CD4-positive, alpha-beta T cell (primary cell): ENCODE measurements around the gene CYP4X1. TPM values are rescaled to one million over a fixed set of nuclear protein-coding genes. Genes with fewer than 3 reads are reported as not detected.

ENCODE experiments used
- ATAC-seq: fragments of 200-7000 bp; cut with Tn5 transposase; one replicate; pipeline ENCODE4 v1.10.0; 2022; ENCODE audit warnings: mild to moderate bottlenecking; ENCODE audit not compliant: poor library complexity
- CTCF ChIA-PET: fragments of 350-600 bp; sonication (Branson Sonifier 250); formaldehyde crosslinking; loops from one replicate; lab custom pipeline; 2021; ENCODE audit warnings: antibody characterized with exemption, inconsistent platforms; lab: Charles Lee
- POLR2A ChIA-PET: fragments of 350-600 bp; sonication (Branson Sonifier 250); formaldehyde crosslinking; loops from one replicate; lab custom pipeline; 2021; ENCODE audit warnings: antibody characterized with exemption, inconsistent platforms; lab: Charles Lee
- DNase-seq, 14 experiments: peaks; one replicate each; pipeline ENCODE4 v3.0.0-alpha.2; 2013 to 2020; ENCODE audit warnings: mixed read lengths in 2 of 14
- H3K27ac ChIP-seq, 2 donors: one replicate each; pipeline versions ENCODE4 v1.5.1 to v1.7.0; 2013; ENCODE audit warnings: low read length in 2 of 2, low read depth in 1 of 2, mild to moderate bottlenecking in 1 of 2
- H3K27me3 ChIP-seq, 2 experiments: 1 replicate in 1 of 2; 2 replicates in 1 of 2; pipeline versions ENCODE4 v1.6.1 to v1.7.0; 2013; ENCODE audit warnings: low read length in 2 of 2, control low read depth in 1 of 2, mild to moderate bottlenecking in 1 of 2, moderate library complexity in 1 of 2; ENCODE audit not compliant: insufficient read depth in 2 of 2, control insufficient read depth in 1 of 2
- H3K36me3 ChIP-seq: one replicate; pipeline ENCODE4 v1.6.1; 2013; ENCODE audit warnings: low read length, control low read depth; ENCODE audit not compliant: insufficient read depth
- H3K4me1 ChIP-seq: one replicate; pipeline ENCODE4 v1.6.1; 2013; ENCODE audit warnings: low read length, control low read depth; ENCODE audit not compliant: insufficient read depth
- H3K4me3 ChIP-seq: one replicate; pipeline ENCODE4 v1.5.1; 2013; ENCODE audit warnings: mild to moderate bottlenecking, low read length, moderate library complexity
- H3K9me3 ChIP-seq, 2 experiments: 1 replicate in 1 of 2; 2 replicates in 1 of 2; pipeline versions ENCODE4 v1.6.1 to v1.7.0; 2013; ENCODE audit warnings: low read length in 2 of 2, mild to moderate bottlenecking in 2 of 2, control low read depth in 1 of 2, moderate library complexity in 1 of 2; ENCODE audit not compliant: control insufficient read depth in 1 of 2, insufficient read depth in 1 of 2
- H3K27ac Mint-ChIP-seq: one replicate; pipeline ENCODE4 v1.8.0; 2020; ENCODE audit warnings: mixed read lengths
- H3K27me3 Mint-ChIP-seq: one replicate; pipeline ENCODE4 v1.8.0; 2021; ENCODE audit warnings: mixed read lengths
- H3K36me3 Mint-ChIP-seq: one replicate; pipeline ENCODE4 v1.8.0; 2021; ENCODE audit warnings: low read depth, mixed read lengths
- H3K4me1 Mint-ChIP-seq: one replicate; pipeline ENCODE4 v1.8.0; 2021; ENCODE audit warnings: low read depth, mixed read lengths
- H3K4me3 Mint-ChIP-seq: one replicate; pipeline ENCODE4 v1.8.0; 2020; ENCODE audit warnings: mild to moderate bottlenecking, mixed read lengths
- H3K9me3 Mint-ChIP-seq: one replicate; pipeline ENCODE4 v1.8.0; 2020; ENCODE audit warnings: mixed read lengths
- CTCF ChIP-seq: fragments of 200-600 bp; IDR thresholded peaks from one replicate; pipeline ENCODE4 v1.8.0; 2022; ENCODE audit warnings: antibody characterized with exemption, mild to moderate bottlenecking
- intact Hi-C, 2 experiments: fragments of 100-400 bp; cut with DNase I in 1 of 2; cut with micrococcal nuclease in 1 of 2; formaldehyde crosslinking; loops; one replicate each; pipeline versions ENCODE4 v1.15.1 to v1.9.0; 2023 to 2025; cut with DNase I, micrococcal nuclease
- total RNA-seq, 174 experiments: library from RNA in 2 of 174; stranded (reverse) in 2 of 174; gene quantifications; one replicate each; pipeline ENCODE4 v1.2.3 and lab custom pipeline; 2021 to 2026

CYP4X1 gene
- total RNA-seq, 2 experiments from 2014 or later = not detected

DNA sequence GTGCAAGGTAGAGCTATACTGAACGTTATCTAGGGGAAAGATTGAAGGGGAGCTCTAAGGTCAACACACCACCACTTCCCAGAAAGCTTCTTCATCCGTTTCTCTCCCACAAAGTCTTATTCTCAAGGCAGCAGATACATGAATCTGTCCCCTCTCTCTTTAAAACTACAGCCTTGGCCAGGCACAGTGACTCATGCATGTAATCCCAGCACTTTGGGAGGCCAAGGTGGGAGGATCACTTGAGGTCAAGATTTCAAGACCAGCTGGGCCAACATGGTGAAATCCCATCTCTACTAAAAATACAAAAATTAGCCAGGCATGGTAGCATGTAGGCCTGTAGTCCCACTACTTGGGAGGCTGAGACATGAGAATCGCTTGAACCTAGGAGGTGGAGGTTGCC, 8.1 kb downstream of the CYP4X1 start:
- ATAC-seq (no peak), DNase-seq (no peak)
- H3K27ac Mint-ChIP-seq = no peak overlapping the region
- Histone ChIP-seq H3K27me3 (peaks cover 0 to 4% of the 10 kb centered on the region in 2 experiments), H3K4me3 (no peak overlapping the region), H3K4me1 (no peaks in the 10 kb centered on the region), H3K36me3 (no peaks in the 10 kb centered on the region), H3K9me3 (no peaks in the 10 kb centered on the region), H3K27ac (no peak overlapping the region)
- H3K4me3 Mint-ChIP-seq = no peak overlapping the region
- H3K9me3 Mint-ChIP-seq = no peaks in the 10 kb centered on the region
- ChIA-PET POLR2A (no interaction called here), CTCF (no interaction called here)
- H3K27me3 Mint-ChIP-seq = peaks cover 27% of the 10 kb centered on the region
- no peaks in the 10 kb centered on the region for H3K4me1 Mint-ChIP-seq
- intact Hi-C loops = no loop called here
- H3K36me3 Mint-ChIP-seq = no peaks in the 10 kb centered on the region
- no peak for TF ChIP-seq CTCF

DNA sequence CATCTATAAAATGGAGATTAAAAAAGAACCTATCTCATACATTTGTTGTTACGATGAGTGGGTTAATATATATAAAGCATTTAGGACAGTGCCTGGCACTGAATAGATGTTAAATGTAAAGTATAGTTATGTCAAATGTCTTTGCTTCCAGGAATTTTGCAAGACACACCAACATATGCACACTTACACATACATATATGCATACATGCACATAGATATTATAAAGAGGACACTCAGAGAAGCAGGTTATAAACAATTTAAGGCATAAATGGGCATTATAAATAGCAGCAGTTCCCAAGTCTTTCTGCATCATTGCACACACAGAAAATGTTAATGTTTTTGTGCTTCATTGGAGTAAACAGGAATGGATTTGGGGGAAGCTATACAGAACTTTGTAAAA, 13.3 kb downstream of the CYP4X1 start:
- H3K27ac Mint-ChIP-seq = no peak overlapping the region
- POLR2A ChIA-PET = no interaction called here

GRCh38 chr1:47059376-47059775, 35.9 kb downstream of the CYP4X1 start:
- no peak for TF ChIP-seq CTCF
- Mint-ChIP-seq H3K4me3 (no peak overlapping the region), H3K36me3 (peaks cover 4% of the 10 kb centered on the region), H3K27ac (no peak overlapping the region), H3K4me1 (peaks cover 7% of the 10 kb centered on the region), H3K27me3 (peaks cover 51% of the 10 kb centered on the region), H3K9me3 (peaks cover 2% of the 10 kb centered on the region)
- H3K36me3 ChIP-seq = no peaks in the 10 kb centered on the region
- H3K4me1 ChIP-seq = no peaks in the 10 kb centered on the region
- intact Hi-C loops = no loop called here
- H3K4me3 ChIP-seq = no peak overlapping the region
- POLR2A ChIA-PET = no interaction called here
- peaks cover 14% of the 10 kb centered on the region in 2 experiments for H3K27me3 ChIP-seq
- H3K9me3 ChIP-seq = peaks cover 0 to 11% of the 10 kb centered on the region in 2 experiments
- H3K27ac ChIP-seq = no peak overlapping the region
- DNase-seq (no peak), ATAC-seq (no peak)
- CTCF ChIA-PET = no interaction called here

More for the DNA sequence above, 13.3 kb downstream of the CYP4X1 start:
- no peaks in the 10 kb centered on the region for H3K36me3 Mint-ChIP-seq
- H3K4me1 ChIP-seq = no peaks in the 10 kb centered on the region
- H3K27ac ChIP-seq = no peak overlapping the region
- H3K9me3 ChIP-seq = no peaks in the 10 kb centered on the region
- H3K27me3 ChIP-seq = peaks cover 0 to 2% of the 10 kb centered on the region in 2 experiments
- CTCF ChIA-PET = no interaction called here
- no peak for TF ChIP-seq CTCF
- peaks cover 30% of the 10 kb centered on the region for H3K27me3 Mint-ChIP-seq
- DNase-seq (no peak), ATAC-seq (no peak)
- H3K4me3 Mint-ChIP-seq = no peak overlapping the region
- intact Hi-C loops = no loop called here
- no peak overlapping the region for H3K4me3 ChIP-seq
- H3K36me3 ChIP-seq = no peaks in the 10 kb centered on the region
- no peaks in the 10 kb centered on the region for H3K9me3 Mint-ChIP-seq
- H3K4me1 Mint-ChIP-seq = no peaks in the 10 kb centered on the region
